Measurements from ENCODE around the gene NCSTN. TPM values are rescaled to one million over a fixed set of nuclear protein-coding genes. Genes with fewer than 3 reads are reported as not detected.
A peak's percentile ranks its signal among the peaks of the same experiment; 100 is the strongest.

Gene NCSTN
- total RNA-seq, 1 experiment from 2014 or later: 93.7 TPM

DNA sequence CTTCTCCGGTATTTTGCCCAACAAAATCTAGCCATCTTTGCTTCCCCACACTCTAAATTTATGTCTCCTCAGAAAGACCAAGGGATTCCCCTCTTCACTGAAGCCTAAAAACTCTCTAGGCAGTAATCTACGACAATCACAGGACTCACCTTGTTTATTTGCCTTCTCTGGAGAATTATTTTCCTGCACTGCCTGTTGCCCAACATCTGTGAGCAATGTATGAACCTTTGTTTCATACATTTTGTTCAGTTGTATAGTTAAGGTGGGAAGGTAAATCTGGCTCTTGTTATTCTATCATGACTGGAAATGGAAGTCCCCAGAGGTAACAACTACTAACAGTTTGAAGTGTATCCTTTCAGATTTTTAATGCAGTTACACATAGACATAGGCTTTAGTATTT lies 2.3 kb upstream of the NCSTN start:
- Histone ChIP-seq H3K9me3 (ENCODE audit: control insufficient read depth, insufficient read depth, low read depth, low read length) (no peaks in the 10 kb centered on the region), H3K36me3 (ENCODE audit: control insufficient read depth, insufficient read depth, low read length) (peaks cover 27% of the 10 kb centered on the region), H3K4me3 (ENCODE audit: low read depth in 2 of 2, low read length in 2 of 2) (no peak overlapping the region), H3K4me1 (ENCODE audit: control insufficient read depth, insufficient read depth, low read length) (peaks cover 11% of the 10 kb centered on the region), H3K27me3 (ENCODE audit: control insufficient read depth, insufficient read depth, low read length) (no peaks in the 10 kb centered on the region), H3K27ac (ENCODE audit: low read length) (no peak overlapping the region)
- in situ Hi-C loops (cut with HindIII; ENCODE audit: low pct_unique_long_range_greater_than_20kb, low sequenced_read_pairs): no loop called here
- intact Hi-C loops (cut with micrococcal nuclease; ENCODE audit: unreplicated experiment): no loop called here
- BruUV-seq (replicated peaks): no TSS peak
- no peak for TF ChIP-seq TCF7L2 (IDR thresholded peaks at IDR 0.05; ENCODE audit: low read depth, low read length)
- TF ChIP-seq, protein P1, sequence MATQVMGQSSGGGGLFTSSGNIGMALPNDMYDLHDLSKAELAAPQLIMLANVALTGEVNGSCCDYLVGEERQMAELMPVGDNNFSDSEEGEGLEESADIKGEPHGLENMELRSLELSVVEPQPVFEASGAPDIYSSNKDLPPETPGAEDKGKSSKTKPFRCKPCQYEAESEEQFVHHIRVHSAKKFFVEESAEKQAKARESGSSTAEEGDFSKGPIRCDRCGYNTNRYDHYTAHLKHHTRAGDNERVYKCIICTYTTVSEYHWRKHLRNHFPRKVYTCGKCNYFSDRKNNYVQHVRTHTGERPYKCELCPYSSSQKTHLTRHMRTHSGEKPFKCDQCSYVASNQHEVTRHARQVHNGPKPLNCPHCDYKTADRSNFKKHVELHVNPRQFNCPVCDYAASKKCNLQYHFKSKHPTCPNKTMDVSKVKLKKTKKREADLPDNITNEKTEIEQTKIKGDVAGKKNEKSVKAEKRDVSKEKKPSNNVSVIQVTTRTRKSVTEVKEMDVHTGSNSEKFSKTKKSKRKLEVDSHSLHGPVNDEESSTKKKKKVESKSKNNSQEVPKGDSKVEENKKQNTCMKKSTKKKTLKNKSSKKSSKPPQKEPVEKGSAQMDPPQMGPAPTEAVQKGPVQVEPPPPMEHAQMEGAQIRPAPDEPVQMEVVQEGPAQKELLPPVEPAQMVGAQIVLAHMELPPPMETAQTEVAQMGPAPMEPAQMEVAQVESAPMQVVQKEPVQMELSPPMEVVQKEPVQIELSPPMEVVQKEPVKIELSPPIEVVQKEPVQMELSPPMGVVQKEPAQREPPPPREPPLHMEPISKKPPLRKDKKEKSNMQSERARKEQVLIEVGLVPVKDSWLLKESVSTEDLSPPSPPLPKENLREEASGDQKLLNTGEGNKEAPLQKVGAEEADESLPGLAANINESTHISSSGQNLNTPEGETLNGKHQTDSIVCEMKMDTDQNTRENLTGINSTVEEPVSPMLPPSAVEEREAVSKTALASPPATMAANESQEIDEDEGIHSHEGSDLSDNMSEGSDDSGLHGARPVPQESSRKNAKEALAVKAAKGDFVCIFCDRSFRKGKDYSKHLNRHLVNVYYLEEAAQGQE (IDR thresholded peaks at IDR 0.05; ENCODE audit: insufficient read depth in 1 of 2, low read depth in 2 of 2, low read length in 1 of 2): no peak
- no peak for TF ChIP-seq CTCF (IDR thresholded peaks at IDR 0.05)
- no peak for TF ChIP-seq POLR2AphosphoS5 (IDR thresholded peaks at IDR 0.05; ENCODE audit: low read depth, low read length)
- no peak for TF ChIP-seq SIN3A (IDR thresholded peaks at IDR 0.05; ENCODE audit: borderline replicate concordance, insufficient read depth, low read depth, low read length)
- DNase-seq (ENCODE audit: low read depth, low spot score): no peak
- POLR2A ChIA-PET: interaction anchor here (0.7 kb wide), 1 partner anchor 274 kb away, joined by 3 read pairs; no protein-coding TSS in a partner anchor
- CTCF ChIA-PET: no interaction called here
- no peak for ATAC-seq

- POLR2A ChIA-PET: interaction anchor here (0.7 kb wide), 1 partner anchor 19 kb away, joined by 4 read pairs; no protein-coding TSS in a partner anchor
- H3K27me3 ChIP-seq (ENCODE audit: control insufficient read depth, insufficient read depth, low read length): no peaks in the 10 kb centered on the region
- TF ChIP-seq, protein P1 (IDR thresholded peaks at IDR 0.05; ENCODE audit: insufficient read depth in 1 of 2, low read depth in 2 of 2, low read length in 1 of 2): no peak
- no peak for TF ChIP-seq TCF7L2 (IDR thresholded peaks at IDR 0.05; ENCODE audit: low read depth, low read length)
- TF ChIP-seq CTCF (IDR thresholded peaks at IDR 0.05): no peak
- TF ChIP-seq SIN3A (IDR thresholded peaks at IDR 0.05; ENCODE audit: borderline replicate concordance, insufficient read depth, low read depth, low read length): no peak
- TF ChIP-seq POLR2AphosphoS5 (IDR thresholded peaks at IDR 0.05; ENCODE audit: low read depth, low read length): no peak
- ATAC-seq (peak; percentile 22), DNase-seq (ENCODE audit: low read depth, low spot score) (no peak)
- H3K4me3 ChIP-seq (ENCODE audit: low read depth in 2 of 2, low read length in 2 of 2): peak overlapping the region; percentile 72 to 92
- CTCF ChIA-PET: no interaction called here
- intact Hi-C loops (cut with micrococcal nuclease; ENCODE audit: unreplicated experiment) (no loop called here), in situ Hi-C loops (cut with HindIII; ENCODE audit: low pct_unique_long_range_greater_than_20kb, low sequenced_read_pairs) (no loop called here)
- H3K9me3 ChIP-seq (ENCODE audit: control insufficient read depth, insufficient read depth, low read depth, low read length): no peaks in the 10 kb centered on the region
- peaks cover 23% of the 10 kb centered on the region for H3K36me3 ChIP-seq (ENCODE audit: control insufficient read depth, insufficient read depth, low read length)
- BruUV-seq (replicated peaks): no TSS peak
- H3K27ac ChIP-seq (ENCODE audit: low read length): peak overlapping the region; percentile 91
- peaks cover 11% of the 10 kb centered on the region for H3K4me1 ChIP-seq (ENCODE audit: control insufficient read depth, insufficient read depth, low read length)
Measured at GRCh38 chr1:160342526-160342925, 657 bp upstream of the NCSTN start.

All from Panc1 (cell line).